CD14-positive monocyte (primary cell): ENCODE results near the gene EEF1AKMT1. TPM values are rescaled to one million over a fixed set of nuclear protein-coding genes. Genes with fewer than 3 reads are reported as not detected.

Experiments used
- DNase-seq, 3 donors: peaks; one replicate each; pipeline ENCODE4 v3.0.0-alpha.2; 2011 to 2022
- H2AFZ ChIP-seq: 2 replicates; pipeline ENCODE4 v1.6.0; 2012; ENCODE audit warnings: mild to moderate bottlenecking, low read depth, low read length, inconsistent platforms; ENCODE audit not compliant: insufficient read depth, poor library complexity, severe bottlenecking
- H3K27ac ChIP-seq, 2 donors: 1 replicate in 1 of 2; 2 replicates in 1 of 2; pipeline ENCODE4 v1.5.1; 2012 to 2013; ENCODE audit warnings: low read length in 2 of 2, control low read depth in 1 of 2, inconsistent platforms in 1 of 2, low read depth in 1 of 2, mild to moderate bottlenecking in 1 of 2
- H3K27me3 ChIP-seq, 2 donors: one replicate each; pipeline versions ENCODE4 v1.6.0 to v1.6.1; 2011 to 2013; ENCODE audit warnings: low read length in 2 of 2; ENCODE audit not compliant: control insufficient read depth in 2 of 2, insufficient read depth in 2 of 2
- H3K36me3 ChIP-seq, 2 donors: replicated peaks in 1 of 2; 1 replicate in 1 of 2; 2 replicates in 1 of 2; pipeline versions ENCODE4 v1.5.1 to v1.6.1; 2012 to 2013; ENCODE audit warnings: low read length in 2 of 2, control low read depth in 1 of 2, inconsistent platforms in 1 of 2, mild to moderate bottlenecking in 1 of 2; ENCODE audit not compliant: insufficient read depth in 2 of 2, control insufficient read depth in 1 of 2
- H3K4me1 ChIP-seq, 2 donors: 1 replicate in 1 of 2; 2 replicates in 1 of 2; pipeline versions ENCODE4 v1.5.1 to v1.6.1; 2012 to 2013; ENCODE audit warnings: low read length in 2 of 2, control low read depth in 1 of 2, inconsistent platforms in 1 of 2, mild to moderate bottlenecking in 1 of 2, moderate library complexity in 1 of 2; ENCODE audit not compliant: insufficient read depth in 2 of 2, control insufficient read depth in 1 of 2
- H3K4me2 ChIP-seq: replicated peaks from 2 replicates; pipeline ENCODE3; 2012; ENCODE audit warnings: low read length, moderate library complexity, mild to moderate bottlenecking; ENCODE audit not compliant: poor library complexity, severe bottlenecking; ENCODE audit errors: extremely low read depth
- H3K4me3 ChIP-seq, 3 experiments: fragments of 200-600 bp in 1 of 3; sonication (generic) in 1 of 3; replicated peaks in 1 of 3; 1 replicate in 2 of 3; 2 replicates in 1 of 3; pipeline ENCODE4 v1.5.1; 2011 to 2013; ENCODE audit warnings: low read length in 3 of 3, mild to moderate bottlenecking in 3 of 3, control low read depth in 2 of 3, low read depth in 2 of 3, inconsistent platforms in 1 of 3, moderate library complexity in 1 of 3
- H3K79me2 ChIP-seq: 2 replicates; pipeline ENCODE4 v1.6.0; 2012; ENCODE audit warnings: mild to moderate bottlenecking, control low read depth, inconsistent platforms, low read length, moderate library complexity; ENCODE audit not compliant: insufficient read depth
- H3K9ac ChIP-seq: 2 replicates; pipeline ENCODE4 v1.6.0; 2017; ENCODE audit warnings: low read length, mild to moderate bottlenecking; ENCODE audit not compliant: insufficient read depth, poor library complexity, severe bottlenecking
- H3K9me3 ChIP-seq, 2 donors: replicated peaks in 1 of 2; 1 replicate in 1 of 2; 2 replicates in 1 of 2; pipeline versions ENCODE4 v1.5.1 to v1.6.1; 2012 to 2013; ENCODE audit warnings: low read length in 2 of 2, control low read depth in 1 of 2; ENCODE audit not compliant: control insufficient read depth in 1 of 2, insufficient read depth in 1 of 2
- H4K20me1 ChIP-seq: 2 replicates; pipeline ENCODE4 v1.6.0; 2012; ENCODE audit warnings: mild to moderate bottlenecking, low read length, control low read depth, moderate library complexity; ENCODE audit not compliant: insufficient read depth
- H3K27ac Mint-ChIP-seq, 7 donors: one replicate each; pipeline ENCODE4 v1.8.0; 2020; ENCODE audit warnings: mild to moderate bottlenecking in 7 of 7, mixed read lengths in 7 of 7, moderate library complexity in 6 of 7, inconsistent platforms in 2 of 7
- H3K27me3 Mint-ChIP-seq, 3 donors: one replicate each; pipeline ENCODE4 v1.8.0; 2021 to 2022; ENCODE audit warnings: low read depth in 3 of 3, mild to moderate bottlenecking in 3 of 3, mixed read lengths in 3 of 3, moderate library complexity in 3 of 3, inconsistent platforms in 1 of 3
- H3K36me3 Mint-ChIP-seq, 2 donors: one replicate each; pipeline ENCODE4 v1.8.0; 2020; ENCODE audit warnings: mixed read lengths in 2 of 2, inconsistent platforms in 1 of 2, mild to moderate bottlenecking in 1 of 2
- H3K4me1 Mint-ChIP-seq: one replicate; pipeline ENCODE4 v1.8.0; 2020; ENCODE audit warnings: mild to moderate bottlenecking, mixed read lengths
- H3K4me3 Mint-ChIP-seq, 2 donors: one replicate each; pipeline ENCODE4 v1.8.0; 2020; ENCODE audit warnings: mild to moderate bottlenecking in 2 of 2, mixed read lengths in 2 of 2, moderate library complexity in 1 of 2
- H3K9me3 Mint-ChIP-seq, 7 donors: one replicate each; pipeline ENCODE4 v1.8.0; 2020 to 2022; ENCODE audit warnings: mixed read lengths in 7 of 7, mild to moderate bottlenecking in 6 of 7, moderate library complexity in 6 of 7, inconsistent platforms in 2 of 7
- WGBS: methylation state at CpG from one replicate; pipeline ENCODE4 v1.1.5; 2013; ENCODE audit warnings: missing lambda C conversion rate; ENCODE audit not compliant: insufficient coverage; 5-methylcytosine and 5-hydroxymethylcytosine counted together
- intact Hi-C, 2 donors: fragments of 100-400 bp; cut with micrococcal nuclease; formaldehyde crosslinking; loops; one replicate each; pipeline versions ENCODE4 v1.15.0 to v1.15.1; 2023
- polyA plus RNA-seq, 3 donors: library from polyadenylated mRNA; depleted of rRNA in 1 of 3; unstranded in 2 of 3; stranded (reverse) in 1 of 3; fragments of 300-500 nt in 2 of 3; fragments of >200 nt in 1 of 3; fragmentation: Illumina TruSeq in 2 of 3; gene quantifications; 1 replicate in 2 of 3; 2 replicates in 1 of 3; pipeline ENCODE4 v1.2.3, GENCODE V29; 2012 to 2021
- TF ChIP-seq, protein P1 (sequence below): fragments of 200-600 bp; IDR thresholded peaks from one replicate; pipeline ENCODE4 v1.8.0; 2022; ENCODE audit warnings: antibody characterized with exemption, mild to moderate bottlenecking

Gene EEF1AKMT1
- polyA plus RNA-seq, 3 donors: 1.7 to 4.2 (median 4.2) TPM

DNA sequence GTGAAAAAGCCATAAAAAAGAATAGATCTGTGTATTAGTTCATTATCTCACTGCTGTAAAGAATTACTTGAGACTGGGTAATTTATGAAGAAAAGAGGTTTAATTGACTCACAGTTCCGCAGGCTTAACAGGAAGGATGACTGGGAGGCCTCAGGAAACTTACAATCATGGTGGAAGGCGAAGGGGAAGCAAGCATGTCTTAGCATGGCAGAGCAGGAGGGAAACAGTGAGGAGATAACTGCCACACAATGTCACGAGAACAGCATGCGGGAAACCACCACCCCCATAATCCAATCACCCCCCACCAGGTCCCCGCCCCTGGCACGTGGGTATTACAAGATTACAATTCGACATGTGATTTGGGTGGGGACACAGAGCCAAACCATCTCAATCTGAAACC is 39.1 kb upstream of the EEF1AKMT1 start:
- Histone ChIP-seq H2AFZ (no peak overlapping the region), H3K36me3 (peaks cover 26 to 54% of the 10 kb centered on the region in 2 donors), H3K27ac (no peak overlapping the region), H3K4me1 (no peaks in the 10 kb centered on the region), H4K20me1 (no peaks in the 10 kb centered on the region), H3K79me2 (no peaks in the 10 kb centered on the region), H3K4me2 (no peak overlapping the region), H3K9ac (no peak overlapping the region), H3K27me3 (no peaks in the 10 kb centered on the region), H3K4me3 (no peak overlapping the region), H3K9me3 (no peaks in the 10 kb centered on the region)
- Mint-ChIP-seq H3K27me3 (no peaks in the 10 kb centered on the region), H3K4me3 (no peak overlapping the region), H3K27ac (peak overlapping the region in 1 of 7 donors; percentile 3), H3K36me3 (peaks cover 36 to 54% of the 10 kb centered on the region in 2 donors), H3K9me3 (peaks cover 0 to 2% (median 0%) of the 10 kb centered on the region in 7 donors), H3K4me1 (peaks cover 2% of the 10 kb centered on the region)
- WGBS: 60% methylated on average over 2 of the region's 7 CpGs
- intact Hi-C loops: no loop called here
- no peak for DNase-seq
- TF ChIP-seq, protein P1, sequence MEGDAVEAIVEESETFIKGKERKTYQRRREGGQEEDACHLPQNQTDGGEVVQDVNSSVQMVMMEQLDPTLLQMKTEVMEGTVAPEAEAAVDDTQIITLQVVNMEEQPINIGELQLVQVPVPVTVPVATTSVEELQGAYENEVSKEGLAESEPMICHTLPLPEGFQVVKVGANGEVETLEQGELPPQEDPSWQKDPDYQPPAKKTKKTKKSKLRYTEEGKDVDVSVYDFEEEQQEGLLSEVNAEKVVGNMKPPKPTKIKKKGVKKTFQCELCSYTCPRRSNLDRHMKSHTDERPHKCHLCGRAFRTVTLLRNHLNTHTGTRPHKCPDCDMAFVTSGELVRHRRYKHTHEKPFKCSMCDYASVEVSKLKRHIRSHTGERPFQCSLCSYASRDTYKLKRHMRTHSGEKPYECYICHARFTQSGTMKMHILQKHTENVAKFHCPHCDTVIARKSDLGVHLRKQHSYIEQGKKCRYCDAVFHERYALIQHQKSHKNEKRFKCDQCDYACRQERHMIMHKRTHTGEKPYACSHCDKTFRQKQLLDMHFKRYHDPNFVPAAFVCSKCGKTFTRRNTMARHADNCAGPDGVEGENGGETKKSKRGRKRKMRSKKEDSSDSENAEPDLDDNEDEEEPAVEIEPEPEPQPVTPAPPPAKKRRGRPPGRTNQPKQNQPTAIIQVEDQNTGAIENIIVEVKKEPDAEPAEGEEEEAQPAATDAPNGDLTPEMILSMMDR: no peak

- Histone ChIP-seq H3K36me3 (peaks cover 37 to 64% of the 10 kb centered on the region in 2 donors), H3K27me3 (no peaks in the 10 kb centered on the region), H3K4me3 (no peak overlapping the region), H3K79me2 (no peaks in the 10 kb centered on the region), H3K4me1 (no peaks in the 10 kb centered on the region), H3K27ac (no peak overlapping the region), H3K9me3 (no peaks in the 10 kb centered on the region), H2AFZ (no peak overlapping the region), H3K4me2 (no peak overlapping the region), H4K20me1 (no peaks in the 10 kb centered on the region), H3K9ac (no peak overlapping the region)
- Mint-ChIP-seq H3K4me3 (no peak overlapping the region), H3K27ac (no peak overlapping the region), H3K36me3 (peaks cover 46 to 50% of the 10 kb centered on the region in 2 donors), H3K9me3 (peaks cover 0 to 2% (median 0%) of the 10 kb centered on the region in 7 donors), H3K4me1 (peaks cover 2% of the 10 kb centered on the region), H3K27me3 (no peaks in the 10 kb centered on the region)
- TF ChIP-seq, protein P1: no peak
- WGBS: 100% methylated on average over 2 of the region's 2 CpGs
- intact Hi-C loops: no loop called here
- no peak for DNase-seq
Observed at GRCh38 chr13:20810808-20811207, 37.0 kb upstream of the EEF1AKMT1 start.
